GM12878 (cell line): ENCODE results near the gene UFD1. TPM values are rescaled to one million over a fixed set of nuclear protein-coding genes. Genes with fewer than 3 reads are reported as not detected.

Experiments used
- CHD4 ChIP-seq: fragments of 200-600 bp; sonication (generic); IDR thresholded peaks from 2 replicates; pipeline ENCODE4 v1.6.1; 2016; ENCODE audit warnings: mild to moderate bottlenecking
- CTCF ChIP-seq, 3 experiments: IDR thresholded peaks in 2 of 3; conservative IDR thresholded peaks in 1 of 3; 2 replicates each; pipeline ENCODE4 v1.5.1; 2011; ENCODE audit warnings: low read depth in 3 of 3, low read length in 3 of 3, mild to moderate bottlenecking in 3 of 3, control low read depth in 2 of 3, moderate library complexity in 2 of 3, inconsistent platforms in 1 of 3, mixed read lengths in 1 of 3; ENCODE audit not compliant: control insufficient read depth in 2 of 3, insufficient read depth in 1 of 3; ENCODE audit errors: extremely low read depth in 1 of 3
- EED ChIP-seq: sonication (generic); IDR thresholded peaks from 2 replicates; pipeline ENCODE4 v1.6.1; 2016; ENCODE audit warnings: antibody characterized with exemption, low read depth
- HCFC1 ChIP-seq: fragments of 150-350 bp; IDR thresholded peaks from 2 replicates; pipeline ENCODE4 v1.6.1; 2014; ENCODE audit warnings: low read length
- PKNOX1 ChIP-seq: fragments of 450-650 bp; IDR thresholded peaks from 2 replicates; pipeline ENCODE4 v1.6.1; 2016; ENCODE audit warnings: mild to moderate bottlenecking
- RFX5 ChIP-seq: IDR thresholded peaks from 2 replicates; pipeline ENCODE4 v1.6.1; 2011; ENCODE audit warnings: low read depth, low read length, improper control_type of control experiment
- SIN3A ChIP-seq: IDR thresholded peaks from 2 replicates; pipeline ENCODE4 v1.6.1; 2012; ENCODE audit warnings: low read depth, low read length, improper control_type of control experiment
- SKIL ChIP-seq: fragments of 450-650 bp; IDR thresholded peaks from 2 replicates; pipeline ENCODE4 v1.6.1; 2017; ENCODE audit warnings: mild to moderate bottlenecking, low read depth, inconsistent platforms; ENCODE audit not compliant: poor library complexity, severe bottlenecking
- TARDBP ChIP-seq: IDR thresholded peaks from 2 replicates; pipeline ENCODE4 v1.6.1; 2016; ENCODE audit warnings: borderline replicate concordance
- USF2 ChIP-seq: IDR thresholded peaks from 2 replicates; pipeline ENCODE4 v1.6.1; 2011; ENCODE audit warnings: low read depth, low read length, improper control_type of control experiment, borderline replicate concordance
- ZBED1 ChIP-seq: IDR thresholded peaks from 2 replicates; pipeline ENCODE4 v1.6.1; 2016; ENCODE audit warnings: borderline replicate concordance
- polyA plus RNA-seq, 11 experiments: library from polyadenylated mRNA; depleted of rRNA in 4 of 11; unstranded in 6 of 11; stranded (reverse) in 5 of 11; fragments of >200 nt; fragmentation: Nextera tagmentation in 4 of 11; fragmentation: Illumina TruSeq in 1 of 11; extraction: Ambion mirVana in 4 of 11; extraction: Trizol in 1 of 11; gene quantifications; 1 replicate in 1 of 11; 2 replicates in 10 of 11; pipeline versions ENCODE4 v1.2.1 to v1.2.3, GENCODE V29; 2011 to 2016; ENCODE audit warnings: inconsistent platforms in 2 of 11, missing spikeins in 2 of 11, low read depth in 1 of 11
- total RNA-seq, 4 experiments: library from RNA; depleted of rRNA in 3 of 4; stranded (reverse); fragments of >200 nt in 3 of 4; fragmentation: Illumina TruSeq in 1 of 4; extraction: Trizol in 1 of 4; gene quantifications; 2 replicates each; pipeline versions ENCODE4 v1.2.1 to v1.2.3, GENCODE V29; 2013 to 2021

UFD1 gene
- total and polyA plus RNA-seq, 10 of the 15 experiments (the other 5 are each of a cell fraction or from before 2014, with no cell fraction given) = 67.2 to 143 (median 117) TPM

GRCh38 chr22:19429950-19430889, 48.8 kb downstream of the UFD1 start (continued):
- TF ChIP-seq HCFC1 (no peak), RFX5 (no peak), SIN3A (0 out of 2 replicates have a peak, but pooled peaks have one; percentile 50), CHD4 (no peak), TARDBP (no peak), SKIL (no peak), ZBED1 (no peak), CTCF (IDR thresholded peaks at IDR 0.05 in 2 of 3, conservative IDR thresholded peaks at IDR 0.05 in 1 of 3; ENCODE audit: control insufficient read depth in 2 of 3, extremely low read depth in 1 of 3, insufficient read depth in 1 of 3, low read depth in 3 of 3, low read length in 3 of 3) (no peak), PKNOX1 (peak; percentile 27; the same call in 1 of the 2 replicates), USF2 (no peak), EED (no peak)
- TF ChIP-seq, all 136 proteins: peak for 5
